AG04450 (cell line): Measurements from ENCODE around the gene ADGRA1. TPM values are rescaled to one million over a fixed set of nuclear protein-coding genes. Genes with fewer than 3 reads are reported as not detected.

ENCODE experiments used
- CTCF ChIA-PET: fragments of 300-600, 350-600 bp; formaldehyde crosslinking; extraction: SDS; loops from one replicate; lab custom pipeline; 2022; ENCODE audit warnings: antibody characterized with exemption, inconsistent platforms; lab: Charles Lee
- POLR2A ChIA-PET: fragments of 350-600 bp; formaldehyde crosslinking; extraction: SDS; loops from one replicate; lab custom pipeline; 2021; ENCODE audit warnings: antibody characterized with exemption, inconsistent platforms; lab: Yijun Ruan, JAX
- DNase-seq: peaks from one replicate; pipeline ENCODE4 v3.0.0-alpha.2; 2011; ENCODE audit warnings: low read depth, low spot score
- H3K27ac ChIP-seq: one replicate; pipeline ENCODE4 v1.5.1; 2012; ENCODE audit warnings: low read depth, low read length, control low read depth
- H3K27me3 ChIP-seq: one replicate; pipeline ENCODE4 v1.6.0; 2012; ENCODE audit warnings: low read length; ENCODE audit not compliant: control insufficient read depth, insufficient read depth
- H3K4me3 ChIP-seq: 2 replicates; pipeline ENCODE4 v1.5.1; 2011; ENCODE audit warnings: mild to moderate bottlenecking, low read depth, low read length, control low read depth
- H3K9me3 ChIP-seq: 2 replicates; pipeline ENCODE4 v1.5.1; 2012; ENCODE audit warnings: low read length; ENCODE audit not compliant: control insufficient read depth, insufficient read depth
- polyA plus RNA-seq: library from polyadenylated mRNA; depleted of rRNA; stranded (reverse); fragments of >200 nt; gene quantifications from 2 replicates; pipeline ENCODE4 v1.2.3, GENCODE V29; 2011
- TF ChIP-seq, protein P1 (sequence below): IDR thresholded peaks from 2 replicates; pipeline ENCODE4 v1.5.1; 2011; ENCODE audit warnings: low read depth, low read length, control low read depth, inconsistent platforms

ADGRA1 gene
- polyA plus RNA-seq, 1 experiment: not detected

DNA sequence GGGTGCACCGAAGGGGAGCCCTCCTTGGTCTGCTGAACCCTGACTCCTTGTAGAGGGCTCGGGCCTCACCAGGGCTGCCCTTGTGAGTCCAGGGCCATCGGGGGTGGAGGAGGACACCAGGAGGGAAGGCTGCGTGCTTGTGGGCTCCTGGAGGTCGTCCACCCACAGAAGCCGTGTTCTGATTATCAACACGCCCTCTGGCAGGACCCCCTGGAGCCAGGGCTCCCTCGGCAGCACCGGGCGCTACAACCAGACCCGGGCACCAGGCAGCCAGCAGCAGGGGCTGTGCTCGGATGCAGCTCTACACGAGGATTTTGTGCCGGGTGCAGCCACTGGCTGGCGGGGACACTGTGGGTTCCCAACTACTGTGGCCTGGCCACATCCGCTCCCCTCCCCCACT is 6.1 kb upstream of the ADGRA1 start:
- H3K4me3 ChIP-seq: no peak overlapping the region
- POLR2A ChIA-PET: no interaction called here
- DNase-seq: no peak
- no peak overlapping the region for H3K27ac ChIP-seq
- TF ChIP-seq, protein P1, sequence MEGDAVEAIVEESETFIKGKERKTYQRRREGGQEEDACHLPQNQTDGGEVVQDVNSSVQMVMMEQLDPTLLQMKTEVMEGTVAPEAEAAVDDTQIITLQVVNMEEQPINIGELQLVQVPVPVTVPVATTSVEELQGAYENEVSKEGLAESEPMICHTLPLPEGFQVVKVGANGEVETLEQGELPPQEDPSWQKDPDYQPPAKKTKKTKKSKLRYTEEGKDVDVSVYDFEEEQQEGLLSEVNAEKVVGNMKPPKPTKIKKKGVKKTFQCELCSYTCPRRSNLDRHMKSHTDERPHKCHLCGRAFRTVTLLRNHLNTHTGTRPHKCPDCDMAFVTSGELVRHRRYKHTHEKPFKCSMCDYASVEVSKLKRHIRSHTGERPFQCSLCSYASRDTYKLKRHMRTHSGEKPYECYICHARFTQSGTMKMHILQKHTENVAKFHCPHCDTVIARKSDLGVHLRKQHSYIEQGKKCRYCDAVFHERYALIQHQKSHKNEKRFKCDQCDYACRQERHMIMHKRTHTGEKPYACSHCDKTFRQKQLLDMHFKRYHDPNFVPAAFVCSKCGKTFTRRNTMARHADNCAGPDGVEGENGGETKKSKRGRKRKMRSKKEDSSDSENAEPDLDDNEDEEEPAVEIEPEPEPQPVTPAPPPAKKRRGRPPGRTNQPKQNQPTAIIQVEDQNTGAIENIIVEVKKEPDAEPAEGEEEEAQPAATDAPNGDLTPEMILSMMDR: no peak
- H3K9me3 ChIP-seq: peaks cover 58% of the 10 kb centered on the region
- no peaks in the 10 kb centered on the region for H3K27me3 ChIP-seq
- CTCF ChIA-PET: no interaction called here

DNA sequence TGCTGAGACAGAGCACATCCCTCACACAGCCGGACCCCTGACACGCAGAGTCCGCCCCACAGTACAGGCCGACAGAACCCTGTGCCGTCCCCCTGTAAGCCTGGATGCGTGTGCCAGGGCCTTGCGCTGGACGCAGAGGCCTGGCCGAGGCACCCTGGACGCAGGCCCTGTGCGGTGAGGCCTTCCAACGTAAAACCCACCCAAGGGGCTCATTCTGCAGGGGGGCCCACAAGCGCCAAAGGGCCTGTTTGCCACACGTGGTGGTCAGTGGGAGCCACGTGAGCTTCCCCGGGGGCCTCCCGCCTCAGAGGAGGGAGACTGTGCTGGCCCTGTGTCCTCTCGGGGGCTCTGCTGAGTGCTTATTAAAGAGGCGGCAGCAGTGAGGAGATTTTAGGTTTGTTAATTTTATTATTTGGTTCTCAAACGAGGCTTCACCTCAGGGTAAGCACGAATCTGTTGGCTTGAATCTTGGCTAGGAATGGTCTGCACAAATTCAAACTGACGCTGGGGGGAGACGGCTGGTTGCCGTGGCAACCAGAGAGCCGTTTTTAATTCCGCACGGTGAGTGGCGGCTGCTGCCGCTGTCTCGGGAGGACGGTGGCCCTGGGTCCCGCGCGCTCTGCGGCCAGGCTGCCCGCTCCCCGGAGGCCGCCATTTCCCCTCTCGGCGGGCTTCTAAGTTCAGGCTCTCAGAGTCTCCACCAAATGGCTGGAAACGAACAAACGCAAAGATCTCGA is 4.9 kb upstream of the ADGRA1 start:
- Histone ChIP-seq H3K4me3 (no peak overlapping the region), H3K9me3 (peaks cover 47% of the 10 kb centered on the region), H3K27me3 (peaks cover 7% of the 10 kb centered on the region), H3K27ac (no peak overlapping the region)
- POLR2A ChIA-PET: no interaction called here
- TF ChIP-seq, protein P1: no peak
- no peak for DNase-seq
- CTCF ChIA-PET: no interaction called here

DNA sequence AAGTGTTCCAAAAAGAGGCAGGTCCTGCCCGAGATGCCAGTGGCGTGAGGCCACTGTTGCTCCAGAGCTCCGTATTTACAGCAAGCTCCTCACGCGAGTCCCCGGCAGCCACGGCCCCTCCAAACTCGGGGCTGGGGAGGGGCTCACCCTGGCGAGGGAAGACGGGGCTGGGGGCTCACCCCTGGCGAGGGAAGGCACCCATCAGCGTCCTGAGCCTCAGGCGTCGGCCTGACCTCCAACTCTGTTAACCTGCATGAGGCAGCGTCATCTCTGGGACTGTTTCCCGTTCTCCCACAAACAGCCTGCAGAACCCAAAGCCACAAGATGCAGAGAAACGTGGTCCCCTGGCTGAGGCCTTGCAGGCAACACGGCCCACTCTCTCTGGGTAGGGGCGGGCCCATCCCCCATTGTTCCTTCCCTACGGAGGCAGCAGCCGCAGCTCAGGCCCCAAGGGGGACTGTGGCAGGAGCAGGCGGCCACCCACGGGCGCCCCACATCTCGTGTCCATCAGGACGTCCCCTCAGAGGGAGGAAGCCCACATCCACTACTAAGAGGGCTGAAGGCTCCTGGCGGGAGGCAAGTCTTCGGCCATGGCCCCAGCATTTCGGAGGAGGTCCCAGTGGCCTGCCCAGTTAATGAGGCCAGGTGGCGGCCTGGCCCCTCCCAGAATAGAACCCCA is 4.2 kb upstream of the ADGRA1 start:
- H3K27ac ChIP-seq: no peak overlapping the region
- POLR2A ChIA-PET: no interaction called here
- peaks cover 43% of the 10 kb centered on the region for H3K9me3 ChIP-seq
- no peak for DNase-seq
- CTCF ChIA-PET: no interaction called here
- TF ChIP-seq, protein P1: no peak
- peaks cover 7% of the 10 kb centered on the region for H3K27me3 ChIP-seq
- H3K4me3 ChIP-seq: no peak overlapping the region

DNA sequence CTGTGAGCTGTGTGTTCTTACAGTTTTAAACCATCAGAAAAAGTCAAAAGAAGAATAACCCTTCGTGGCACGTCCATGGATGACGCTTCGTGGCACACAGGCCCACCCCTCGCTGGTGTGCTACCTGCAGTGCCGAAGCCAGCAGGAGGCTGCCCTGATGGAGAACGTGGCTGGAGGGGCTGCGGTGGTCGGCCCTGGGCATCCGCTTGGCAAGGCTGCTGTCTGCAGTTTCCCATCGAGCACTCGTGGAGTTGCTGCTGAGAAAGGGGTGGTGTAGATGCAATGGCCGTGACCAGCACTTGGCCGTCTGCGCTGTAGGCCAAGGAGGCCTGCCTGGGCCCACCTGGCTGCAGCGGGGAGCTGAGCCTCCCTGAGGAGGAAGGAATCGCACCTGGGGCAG is 3.2 kb upstream of the ADGRA1 start:
- Histone ChIP-seq H3K4me3 (no peak overlapping the region), H3K27me3 (peaks cover 9% of the 10 kb centered on the region), H3K9me3 (peaks cover 43% of the 10 kb centered on the region), H3K27ac (no peak overlapping the region)
- DNase-seq: no peak
- ChIA-PET POLR2A (no interaction called here), CTCF (no interaction called here)
- TF ChIP-seq, protein P1: no peak
